Activated gamma-delta T cell (primary cell): ENCODE data around the gene PSME2.

ENCODE experiments used
- DNase-seq: peaks from one replicate; lab custom pipeline; 2025; lab: John Stamatoyannopoulos, UW
- total RNA-seq, 2 donors: gene quantifications; one replicate each; lab custom pipeline; 2026; lab: John Stamatoyannopoulos, UW

Gene PSME2, protein sequence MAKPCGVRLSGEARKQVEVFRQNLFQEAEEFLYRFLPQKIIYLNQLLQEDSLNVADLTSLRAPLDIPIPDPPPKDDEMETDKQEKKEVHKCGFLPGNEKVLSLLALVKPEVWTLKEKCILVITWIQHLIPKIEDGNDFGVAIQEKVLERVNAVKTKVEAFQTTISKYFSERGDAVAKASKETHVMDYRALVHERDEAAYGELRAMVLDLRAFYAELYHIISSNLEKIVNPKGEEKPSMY
- total RNA-seq = 105 to 107 reads per million in 2 donors

DNA sequence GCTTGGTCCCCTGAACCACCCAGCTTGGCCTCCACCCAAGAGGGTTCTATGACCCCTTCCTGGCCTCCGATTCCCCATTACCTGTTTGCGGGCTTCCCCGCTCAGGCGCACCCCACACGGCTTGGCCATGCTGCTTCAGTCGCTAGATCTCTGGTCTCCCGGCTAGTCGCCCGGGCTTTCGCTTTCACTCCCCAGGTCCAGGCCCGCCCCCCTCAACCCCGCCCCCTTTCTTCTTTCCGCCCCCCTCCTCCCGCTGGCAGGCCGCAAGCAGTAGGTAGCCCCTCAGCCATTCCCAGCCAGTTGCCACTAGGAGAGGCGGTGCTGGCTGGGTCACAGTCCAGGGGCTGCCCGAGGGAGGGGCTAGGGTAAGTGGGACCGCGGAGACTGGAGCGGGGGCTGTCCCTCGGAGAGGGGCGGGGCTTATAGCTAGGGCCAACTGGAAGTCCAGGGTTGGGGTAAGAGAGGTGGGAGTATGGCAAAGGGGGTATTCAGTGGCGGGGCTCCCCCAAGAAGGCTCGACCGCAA lies at the start of gene PSME2:
PSME2 (minus strand) TSS at position 158 of the 525 bp plus-strand sequence; CDS start at position 129, 29 bp downstream.
- DNase-seq = peak; percentile 67

DNA sequence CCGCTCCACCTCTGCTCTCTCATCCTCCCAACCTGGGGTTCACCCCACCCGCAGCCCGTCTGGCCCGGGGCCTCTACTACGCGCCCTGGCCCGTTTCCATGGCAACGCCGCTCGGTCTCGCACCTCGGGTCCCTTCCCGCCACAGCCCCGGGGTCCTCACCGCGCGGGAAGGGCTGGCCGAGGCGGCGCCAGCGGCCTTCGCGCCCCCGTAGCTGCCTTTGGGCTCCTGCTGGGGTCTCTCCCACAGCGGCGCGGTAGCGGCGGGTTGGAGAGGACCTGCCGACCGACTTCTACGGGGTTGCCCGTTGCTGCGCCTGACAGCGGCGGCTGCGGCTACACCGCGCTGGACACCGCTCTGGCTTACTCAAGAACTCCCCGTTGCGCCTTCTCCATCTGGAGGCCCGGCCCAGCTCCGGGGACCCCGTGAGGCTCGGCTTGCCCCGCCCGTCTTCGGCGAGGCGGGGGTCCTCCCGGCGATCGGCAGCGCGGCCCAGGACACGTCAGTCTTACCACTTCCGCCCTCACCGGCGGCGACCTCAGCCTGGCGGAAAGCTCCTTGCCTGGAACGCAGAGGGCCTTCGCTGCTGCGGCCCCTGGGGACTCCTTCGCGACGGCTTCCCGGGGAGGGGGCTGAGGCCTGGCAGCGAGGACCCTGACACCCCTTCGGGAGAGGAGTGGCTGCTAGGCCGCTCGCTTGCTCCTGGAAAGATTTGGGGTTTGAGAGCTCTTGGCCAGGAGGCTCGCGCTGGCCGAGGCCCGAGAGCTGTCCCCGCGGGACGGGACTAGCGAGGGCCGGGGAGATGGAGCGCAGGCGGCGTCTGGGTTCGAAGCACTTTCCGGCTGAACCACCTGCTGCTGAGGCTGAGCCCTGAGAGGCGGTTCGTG lies 49.0 kb upstream of the PSME2 start, which contains the start of gene TM9SF1:
TM9SF1 (minus strand) TSS at position 256 of the 885 bp plus-strand sequence. CDS start 422 bp downstream, outside the sequence.
- peak; percentile 93 for DNase-seq

DNA sequence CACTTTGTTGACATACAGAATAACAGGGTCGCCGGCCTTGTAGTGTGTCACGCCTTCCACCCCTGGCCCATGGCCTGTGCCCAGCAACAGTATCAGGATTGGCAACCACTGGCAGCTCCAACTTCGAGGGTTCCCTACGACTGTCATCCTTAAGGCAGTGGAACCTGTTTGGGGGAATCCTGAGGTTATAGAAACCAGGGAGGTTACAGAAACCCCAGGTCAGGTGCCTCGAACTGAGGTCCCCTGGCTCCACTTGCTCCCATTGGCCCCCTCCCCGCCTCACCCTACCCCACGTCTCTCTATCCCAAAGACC lies 48.4 kb upstream of the PSME2 start:
- DNase-seq = no peak

DNA sequence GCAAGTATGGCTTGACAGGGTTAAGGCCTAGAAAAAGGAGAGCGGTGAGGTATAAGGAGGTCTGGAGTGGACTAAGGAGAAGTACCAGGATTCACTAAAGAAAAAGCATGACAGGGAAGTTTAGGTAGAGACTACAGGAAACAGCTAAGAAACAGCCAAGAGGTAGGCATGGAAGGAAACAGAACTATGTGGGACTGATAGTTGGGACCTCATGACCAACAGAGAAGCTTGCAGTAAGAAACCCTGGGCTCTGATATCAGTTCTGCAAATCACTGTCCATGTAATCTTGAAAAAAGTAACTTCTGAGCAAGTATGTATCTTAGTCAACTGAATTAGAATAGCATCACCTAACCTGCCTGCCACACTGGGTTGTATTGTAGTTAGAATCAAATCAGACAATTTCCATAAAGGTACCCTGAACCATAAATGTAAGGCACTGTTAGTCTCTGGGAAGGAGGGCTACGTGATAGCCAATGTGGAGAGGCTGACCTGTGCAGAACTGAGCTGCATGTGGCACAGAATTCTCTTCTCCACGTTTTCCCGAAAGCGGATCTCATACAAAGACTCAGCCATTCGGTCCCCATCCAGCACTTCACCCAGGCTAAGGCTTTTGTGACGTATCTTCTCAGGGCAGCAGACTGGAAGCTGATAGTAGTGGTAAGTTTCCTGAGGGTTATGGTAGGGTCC lies 47.9 kb upstream of the PSME2 start:
- DNase-seq = no peak

DNA sequence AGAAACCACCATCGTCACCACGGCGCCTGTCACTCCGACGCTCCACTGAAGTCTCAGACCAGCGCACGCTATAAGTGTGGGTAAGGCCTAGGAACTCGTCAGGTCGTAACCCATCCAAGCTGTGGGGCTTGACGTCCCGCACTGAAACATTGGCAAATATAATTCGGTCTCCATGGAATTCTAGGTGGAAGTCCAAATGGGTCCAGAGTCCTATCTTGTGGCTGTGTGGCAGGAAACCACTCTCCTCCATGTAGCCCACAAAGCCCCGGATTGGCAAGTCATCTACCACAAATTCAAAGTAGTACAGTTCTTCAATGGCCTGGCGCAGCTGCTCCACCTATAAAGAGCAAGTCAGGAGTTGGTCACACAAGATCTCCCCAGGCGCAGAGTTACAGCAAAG lies 46.5 kb upstream of the PSME2 start:
- DNase-seq = no peak

DNA sequence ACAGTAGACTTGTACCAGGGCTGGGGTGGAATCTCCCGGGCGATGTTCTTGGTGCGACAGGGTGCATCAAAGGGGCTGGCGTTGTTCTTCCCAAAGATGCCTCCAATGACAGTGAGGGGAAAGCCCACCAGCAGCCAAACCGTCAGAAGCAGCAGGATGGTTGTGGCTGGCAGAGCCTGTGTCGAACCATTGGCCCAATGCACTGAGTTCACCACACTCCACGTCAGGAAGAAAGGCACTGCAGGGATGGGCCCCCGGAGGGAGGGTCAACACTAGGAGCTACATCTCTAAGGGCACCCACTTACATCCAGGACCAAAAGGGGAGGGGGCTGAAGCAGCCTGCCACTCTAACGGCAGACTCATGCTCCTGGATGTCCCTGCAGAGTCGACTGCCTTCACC lies 44.0 kb upstream of the PSME2 start:
- no peak for DNase-seq

DNA sequence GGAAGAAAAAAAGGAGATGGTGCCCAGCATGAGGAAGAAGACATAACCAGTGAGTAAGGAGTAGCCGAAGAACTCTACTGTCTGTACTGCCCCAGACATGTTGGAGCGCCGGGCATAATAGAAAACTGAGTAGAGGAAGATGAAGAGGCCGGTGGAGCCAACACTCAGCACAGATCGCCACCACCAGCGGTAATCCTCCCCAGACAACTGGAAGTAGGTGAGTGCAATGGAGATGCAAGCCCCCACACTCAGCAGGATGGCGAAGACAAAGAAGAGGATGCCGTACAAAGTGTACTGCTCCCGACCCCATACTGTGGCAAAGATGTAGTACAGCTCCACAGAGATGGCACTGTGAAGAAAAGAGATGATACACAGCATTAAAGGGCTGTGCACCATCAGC lies 43.0 kb upstream of the PSME2 start:
- DNase-seq = no peak

DNA sequence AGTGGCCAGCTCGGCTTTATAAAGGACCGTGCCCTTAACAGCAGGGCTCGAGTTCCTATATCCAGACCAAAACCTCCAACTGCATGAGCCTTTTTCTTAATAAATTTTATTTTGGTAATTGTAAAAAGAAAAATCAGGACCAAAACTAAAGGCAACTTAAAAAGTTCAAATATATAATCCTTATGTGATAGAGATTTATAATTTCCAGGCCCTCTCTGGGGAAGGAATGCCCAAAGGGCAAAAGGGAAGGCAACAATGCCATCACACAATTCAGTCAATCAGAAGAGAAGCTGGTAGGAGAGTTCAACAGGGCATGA lies 42.6 kb upstream of the PSME2 start:
- DNase-seq = no peak

DNA sequence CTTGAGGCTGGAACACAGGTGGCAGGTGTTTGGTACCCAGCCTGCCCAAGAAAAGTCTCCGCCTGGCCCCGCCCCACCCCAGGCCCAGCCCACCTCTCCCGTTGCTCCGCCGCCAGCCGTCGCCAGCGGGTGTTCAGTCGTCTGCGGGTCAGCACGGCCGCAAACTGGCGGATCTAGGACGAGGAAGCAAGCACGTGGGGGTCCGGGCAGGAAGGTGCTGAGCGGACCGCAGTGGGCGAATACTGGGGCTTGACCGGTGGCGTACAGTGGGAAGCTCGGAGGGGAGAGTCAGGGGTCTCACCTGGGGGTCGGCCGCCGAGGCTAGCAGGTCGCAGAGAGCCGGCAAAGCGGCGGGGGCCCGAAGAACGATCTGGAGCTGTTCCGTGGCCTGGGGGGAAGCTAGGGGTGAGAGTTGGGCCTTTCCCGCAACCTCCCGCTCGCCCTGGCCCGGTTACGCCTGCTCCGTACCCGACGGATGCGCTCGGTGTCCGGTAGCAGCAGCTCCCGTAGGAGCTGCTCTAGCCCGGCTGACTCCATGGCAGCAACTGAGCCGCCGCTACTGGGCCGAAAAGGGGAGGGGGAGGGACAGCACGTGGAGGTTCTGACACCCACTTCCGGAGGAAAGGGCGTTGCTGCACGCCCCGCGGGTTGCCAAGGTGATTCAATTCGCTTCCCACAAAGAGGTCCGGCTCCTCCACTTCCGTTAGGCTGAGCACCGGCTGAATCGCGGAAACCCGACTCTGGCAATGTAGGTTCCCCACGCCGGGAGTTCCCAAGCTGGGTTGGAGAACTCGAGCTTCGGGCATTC lies 42.0 kb upstream of the PSME2 start, which contains the start of gene IPO4:
IPO4 (minus strand) TSS at position 566 of the 808 bp plus-strand sequence; CDS start at position 537, 29 bp downstream.
- DNase-seq = peak; percentile 76

DNA sequence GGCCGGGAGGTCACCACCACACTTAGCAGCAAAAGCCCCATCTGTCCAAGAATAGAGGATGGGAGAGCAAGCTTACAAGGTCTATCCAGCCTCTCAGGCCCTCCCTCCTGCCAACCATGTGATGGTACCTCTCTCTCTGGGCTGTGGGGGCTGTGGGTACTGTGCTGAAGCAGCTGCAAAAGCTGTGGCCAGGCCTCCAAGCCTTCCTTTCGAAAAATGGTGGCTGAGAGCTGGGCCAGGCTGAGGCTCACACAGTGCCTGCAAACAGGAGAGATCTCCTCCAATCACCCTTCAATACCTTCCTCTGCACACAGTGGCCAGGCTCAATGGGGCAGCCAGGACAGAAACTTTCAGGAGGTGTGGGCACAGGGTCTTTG lies 41.1 kb upstream of the PSME2 start:
- DNase-seq = no peak

DNA sequence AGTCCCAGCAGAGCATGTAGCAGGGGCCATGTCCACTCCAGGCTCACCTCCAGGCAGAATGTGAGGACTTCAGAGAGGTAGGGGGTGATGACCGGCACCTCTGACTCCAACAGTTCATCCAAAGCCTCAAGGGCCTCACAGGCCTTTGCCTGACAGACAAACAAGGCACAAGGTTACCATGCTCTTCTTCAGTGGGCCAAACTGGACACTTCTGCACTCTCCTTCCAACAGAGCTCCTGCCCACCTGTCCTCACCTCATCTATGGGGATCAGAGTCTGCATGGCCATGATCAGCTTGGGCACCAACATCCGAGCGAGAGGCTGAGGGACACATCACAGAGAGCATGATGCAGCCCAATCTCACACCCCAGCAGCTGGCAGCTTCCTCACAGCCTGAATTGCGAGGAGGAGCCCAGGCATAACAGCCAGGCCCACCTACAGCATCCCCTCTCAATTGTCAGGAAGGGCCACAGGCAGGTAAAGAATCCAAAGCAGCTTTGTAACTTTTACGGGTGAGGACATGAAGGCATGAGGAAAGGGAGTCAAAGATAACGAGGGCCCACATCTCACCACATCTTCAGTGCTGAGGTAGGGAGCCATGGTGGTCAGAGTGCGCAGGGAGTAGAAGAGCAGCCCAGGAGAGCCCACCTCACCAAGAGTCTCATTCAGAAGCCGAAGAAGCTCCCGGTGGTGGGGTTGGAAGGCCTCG lies 40.6 kb upstream of the PSME2 start:
- DNase-seq = no peak

DNA sequence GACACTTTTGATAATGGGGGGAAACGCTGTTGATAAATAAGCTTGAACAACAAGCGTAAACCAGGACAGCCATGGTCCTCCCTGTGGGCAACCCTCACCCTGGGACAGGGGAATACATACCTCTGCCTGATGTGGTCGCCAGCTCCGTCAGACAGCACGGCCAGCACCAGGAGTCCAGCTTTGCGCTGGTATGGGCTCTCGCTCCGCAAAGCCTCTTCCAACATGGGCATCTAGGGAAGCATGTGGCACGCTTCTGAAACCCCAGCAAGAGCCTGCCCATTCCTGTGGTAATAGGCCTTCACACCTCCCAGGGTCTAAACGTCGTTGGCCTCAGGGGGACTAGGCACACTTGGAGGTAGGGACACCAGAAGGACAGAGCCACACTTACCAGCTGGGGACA lies 39.3 kb upstream of the PSME2 start:
- DNase-seq = no peak

DNA sequence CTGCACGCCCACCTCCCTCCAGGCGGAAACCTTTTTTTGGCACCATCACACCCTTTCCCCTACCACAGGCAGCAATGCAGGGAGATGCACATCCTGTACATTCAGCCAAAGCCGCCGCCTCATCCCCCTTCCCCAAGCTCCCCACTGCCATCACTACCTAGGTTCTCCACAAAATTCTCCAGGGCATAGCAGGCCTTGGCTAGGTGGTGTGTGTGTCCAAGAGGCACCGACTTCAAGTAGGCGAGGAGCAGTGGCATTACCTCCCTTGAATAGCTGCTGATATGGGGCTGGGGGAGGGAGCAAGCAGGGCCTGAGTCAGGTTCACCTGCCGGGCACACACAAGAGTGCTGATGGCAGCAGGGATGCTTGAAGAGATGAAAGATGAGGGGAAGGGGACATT lies 38.6 kb upstream of the PSME2 start:
- no peak for DNase-seq

DNA sequence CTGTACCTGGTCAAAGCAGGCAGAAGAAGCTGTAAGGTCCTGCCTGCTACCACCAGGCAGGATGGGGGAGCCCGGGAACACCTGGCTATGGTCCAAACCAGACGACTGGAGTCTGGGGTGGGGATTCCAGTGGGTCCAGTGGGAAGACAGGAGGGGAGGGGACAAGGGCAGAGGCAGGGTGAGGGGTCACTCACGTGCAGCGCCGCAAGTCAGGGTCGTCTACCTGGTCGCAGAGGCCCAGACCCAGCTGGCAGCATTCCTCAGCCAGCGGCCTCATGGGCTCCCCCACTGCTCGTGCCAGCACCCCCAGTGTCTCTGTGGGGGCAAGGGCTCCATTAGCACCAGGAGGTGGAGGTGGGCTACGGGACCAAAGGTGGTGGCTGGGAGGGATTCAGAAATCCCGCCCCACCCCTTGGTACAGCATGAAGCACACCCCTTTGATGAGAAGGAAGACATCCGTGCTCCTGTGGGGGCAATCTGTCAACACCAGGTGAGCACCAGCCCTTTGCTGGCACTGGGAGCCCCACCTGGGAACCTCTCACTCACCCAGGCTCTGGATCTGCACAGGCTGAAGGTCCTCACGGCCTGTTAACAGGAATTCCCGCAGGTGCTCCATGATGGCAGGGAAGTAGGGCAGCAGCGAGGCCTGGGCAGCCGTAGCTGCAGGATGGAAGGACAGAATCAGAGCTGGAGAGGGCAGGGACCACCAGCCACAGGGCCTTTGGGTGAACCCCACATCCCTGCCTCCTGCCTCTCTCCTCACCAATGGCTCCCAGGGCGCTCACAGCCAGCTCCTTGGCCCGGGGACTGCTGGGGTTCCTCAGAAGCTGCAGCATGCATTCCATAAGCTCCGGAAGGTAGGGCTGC lies 37.9 kb upstream of the PSME2 start:
- DNase-seq = no peak

DNA sequence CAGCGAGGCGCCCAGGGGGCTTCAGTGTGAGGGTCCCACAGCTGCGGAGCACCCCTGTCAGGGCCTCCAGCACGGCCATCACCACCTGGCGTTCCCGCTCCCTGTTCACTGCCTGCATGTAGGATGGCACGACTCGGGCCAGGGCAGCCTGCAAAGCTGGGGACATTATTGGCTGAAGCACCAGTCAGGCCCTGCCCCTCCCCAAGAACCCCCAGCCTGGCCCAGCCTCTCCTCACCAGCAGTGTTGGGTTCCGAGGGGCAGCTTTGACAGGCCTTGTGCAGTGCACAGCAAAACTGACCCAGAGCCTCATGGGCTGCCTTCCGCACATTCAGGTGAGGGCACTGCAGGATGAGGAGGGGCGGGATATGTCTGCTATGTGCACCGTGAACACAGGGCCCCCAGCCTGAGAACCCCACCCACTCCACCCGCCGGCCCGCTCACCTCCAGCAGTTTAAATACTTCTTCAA lies 36.6 kb upstream of the PSME2 start:
- no peak for DNase-seq

DNA sequence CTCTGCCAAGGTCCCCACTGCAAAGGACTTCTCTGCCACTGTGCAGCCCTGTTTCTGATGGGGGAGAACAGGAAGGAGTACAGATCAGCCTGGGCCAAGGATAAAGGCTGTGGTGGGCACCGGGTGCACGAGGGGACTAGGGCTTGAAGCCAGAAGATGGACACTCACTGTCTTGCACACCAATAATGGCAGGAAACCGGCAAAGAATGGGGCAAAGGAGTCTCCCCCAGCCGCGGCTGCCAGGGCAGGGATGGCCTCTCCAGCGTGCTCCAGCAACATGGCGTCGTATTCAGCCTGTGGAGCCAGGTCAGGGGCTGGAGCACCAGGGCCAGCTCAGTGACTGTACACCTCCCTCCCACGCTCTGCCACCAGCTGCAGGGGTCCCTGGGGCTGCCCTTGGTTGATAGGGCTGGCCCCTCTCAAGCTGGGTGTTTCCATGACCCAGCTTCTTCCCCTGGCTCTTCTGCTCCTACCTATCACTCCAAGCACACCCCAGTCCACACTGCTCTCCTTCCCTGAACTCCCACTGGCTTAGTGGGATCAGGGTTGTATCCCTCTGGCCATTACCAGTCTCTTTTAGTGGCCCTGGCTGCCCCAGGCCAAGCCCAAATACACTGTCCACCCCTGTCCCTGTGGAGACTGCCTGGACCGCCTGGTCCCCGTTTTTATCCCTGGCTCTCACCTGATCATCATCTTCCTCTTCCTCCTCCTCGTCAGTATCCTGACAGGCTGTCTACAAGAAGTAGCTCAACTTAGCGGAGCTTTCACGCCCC lies 35.9 kb upstream of the PSME2 start:
- no peak for DNase-seq

DNA sequence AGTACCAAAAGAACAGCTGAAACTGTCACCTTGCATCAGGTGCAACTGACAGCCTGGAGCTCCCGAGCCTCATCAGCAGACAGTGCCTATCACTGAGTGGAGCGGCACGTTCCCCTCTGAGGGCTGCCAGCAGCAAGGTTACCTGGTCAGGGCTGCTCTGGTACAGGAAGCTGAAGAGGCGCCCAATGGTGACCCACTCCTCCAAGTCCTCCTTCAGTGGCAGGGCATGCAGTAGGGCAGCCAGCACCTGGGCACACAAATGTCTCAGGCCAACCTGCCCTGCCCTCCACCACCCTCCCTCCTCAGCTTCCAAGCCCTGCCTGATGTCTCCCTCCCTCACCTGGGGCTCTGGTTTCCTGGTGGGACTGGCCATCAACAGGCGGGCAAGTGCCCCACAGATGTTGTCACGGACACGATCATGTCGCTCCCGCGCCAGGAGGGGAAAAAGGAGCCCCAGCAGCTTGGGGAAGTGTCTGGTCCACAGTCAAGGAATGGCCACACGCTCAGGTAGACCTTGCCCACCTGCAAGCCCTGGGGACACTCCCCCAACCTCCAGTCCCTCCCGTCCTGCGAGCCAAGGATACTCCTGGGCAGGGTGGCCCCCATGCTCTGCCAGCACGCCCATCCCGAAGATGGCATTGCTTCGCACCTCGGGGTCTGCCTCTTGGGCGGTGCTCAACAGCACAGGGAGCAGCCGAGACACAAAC lies 35.1 kb upstream of the PSME2 start:
- no peak for DNase-seq

DNA sequence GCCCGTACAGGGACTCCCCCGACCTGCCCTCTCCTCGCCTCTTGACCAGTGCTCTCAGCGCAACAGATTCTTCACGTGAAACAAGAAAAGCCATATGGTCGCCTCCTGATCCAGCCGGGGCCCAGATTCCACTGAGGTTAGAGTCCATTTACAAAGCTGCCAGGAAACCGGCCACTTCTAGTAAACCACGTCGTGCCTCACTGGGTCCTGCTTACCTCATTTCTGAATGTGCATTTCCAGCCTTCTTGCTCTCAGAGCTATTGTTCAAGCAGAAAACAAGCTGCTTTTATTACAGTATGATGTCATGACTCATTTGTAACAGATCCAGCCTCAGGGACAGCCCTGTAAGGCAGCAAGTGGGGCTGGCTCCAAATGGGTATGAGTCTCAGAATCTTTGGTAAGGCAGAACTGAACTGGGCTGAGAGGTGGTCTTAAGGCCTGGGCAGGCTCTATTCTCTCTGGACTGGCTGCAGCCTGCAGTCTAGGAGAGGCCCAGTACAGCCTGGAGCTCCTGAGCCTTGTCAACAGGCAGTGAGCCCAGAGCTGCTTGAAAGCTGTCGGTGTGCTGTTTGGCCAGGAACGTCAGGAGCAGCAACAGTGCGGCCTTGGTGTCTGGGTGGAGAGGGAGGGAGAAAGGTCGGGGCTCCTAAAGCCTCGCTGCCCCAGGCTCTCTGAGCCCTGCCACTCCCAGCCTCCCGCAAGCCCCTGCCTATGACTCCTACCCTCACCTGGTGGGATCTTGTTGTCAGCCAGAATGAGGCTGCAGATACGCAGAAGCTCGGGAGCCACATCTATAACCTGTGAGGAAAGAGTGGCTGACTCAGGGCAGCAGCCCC lies 33.8 kb upstream of the PSME2 start:
- no peak for DNase-seq
